OCI-LY7 (cell line): ENCODE data around the gene PANK2.

Experiments used
- CTCF ChIP-seq: fragments of 200-600 bp; sonication (generic); conservative IDR thresholded peaks from 2 replicates; pipeline ENCODE4 v1.5.1; 2014; ENCODE audit warnings: mild to moderate bottlenecking, antibody characterized with exemption, low read length, moderate library complexity, mixed read lengths
- EZH2phosphoT487 ChIP-seq: fragments of 200-600 bp; sonication (generic); IDR thresholded peaks from 2 replicates; pipeline ENCODE4 v1.6.1; 2018; ENCODE audit warnings: low read depth, borderline replicate concordance, mild to moderate bottlenecking, mixed run types, antibody characterized with exemption, low read length, moderate library complexity, mixed read lengths

GRCh38 chr20:3915691-3916090 is 26.5 kb downstream of the PANK2 start:
- TF ChIP-seq CTCF (no peak), EZH2phosphoT487 (no peak)
